ENCODE results near the gene BCAS1. TPM values are rescaled to one million over a fixed set of nuclear protein-coding genes. Genes with fewer than 3 reads are reported as not detected.
A peak's percentile ranks its signal among the peaks of the same experiment; 100 is the strongest.

The BCAS1 gene
- total RNA-seq, 1 experiment from 2014 or later = not detected

- DNase-seq (ENCODE audit: extremely low read depth, low read depth) = no peak
Observed at GRCh38 chr20:53947501-53948195, 122.7 kb downstream of the BCAS1 start.

GRCh38 chr20:53946106-53946505 lies 124.3 kb downstream of the BCAS1 start:
- no peak for DNase-seq (ENCODE audit: extremely low read depth, low read depth)

- no peak for DNase-seq (ENCODE audit: extremely low read depth, low read depth)
Observed at GRCh38 chr20:53945478-53945877, 124.9 kb downstream of the BCAS1 start.

GRCh38 chr20:53944796-53945195 lies 125.6 kb downstream of the BCAS1 start:
- DNase-seq (ENCODE audit: extremely low read depth, low read depth) = no peak

- peak; percentile 12 for DNase-seq (ENCODE audit: extremely low read depth, low read depth)
Observed at GRCh38 chr20:53943522-53944291, 126.7 kb downstream of the BCAS1 start.

GRCh38 chr20:53942973-53943372 lies 127.4 kb downstream of the BCAS1 start:
- no peak for DNase-seq (ENCODE audit: extremely low read depth, low read depth)

GRCh38 chr20:53942472-53942816 lies 128.0 kb downstream of the BCAS1 start:
- DNase-seq (ENCODE audit: extremely low read depth, low read depth) = no peak

GRCh38 chr20:53941680-53942471 lies 128.5 kb downstream of the BCAS1 start:
- DNase-seq (ENCODE audit: extremely low read depth, low read depth) = no peak

- DNase-seq (ENCODE audit: extremely low read depth, low read depth) = no peak
Observed at GRCh38 chr20:53940907-53941545, 129.4 kb downstream of the BCAS1 start.

- no peak for DNase-seq (ENCODE audit: extremely low read depth, low read depth)
Observed at GRCh38 chr20:53940360-53940702, 130.1 kb downstream of the BCAS1 start.

- DNase-seq (ENCODE audit: extremely low read depth, low read depth) = peak; percentile 91
Observed at GRCh38 chr20:53939572-53940359, 130.6 kb downstream of the BCAS1 start.

GRCh38 chr20:53939190-53939571 lies 131.2 kb downstream of the BCAS1 start:
- no peak for DNase-seq (ENCODE audit: extremely low read depth, low read depth)

GRCh38 chr20:53938739-53939138 lies 131.7 kb downstream of the BCAS1 start:
- DNase-seq (ENCODE audit: extremely low read depth, low read depth) = no peak

- DNase-seq (ENCODE audit: extremely low read depth, low read depth) = no peak
Observed at GRCh38 chr20:53937929-53938367, 132.4 kb downstream of the BCAS1 start.

GRCh38 chr20:53937339-53937741 lies 133.1 kb downstream of the BCAS1 start:
- DNase-seq (ENCODE audit: extremely low read depth, low read depth) = no peak

- no peak for DNase-seq (ENCODE audit: extremely low read depth, low read depth)
Observed at GRCh38 chr20:53935344-53936084, 134.9 kb downstream of the BCAS1 start.

- no peak for DNase-seq (ENCODE audit: extremely low read depth, low read depth)
Observed at GRCh38 chr20:53934421-53935343, 135.7 kb downstream of the BCAS1 start.

GRCh38 chr20:53933232-53933846 lies 137.1 kb downstream of the BCAS1 start:
- no peak for DNase-seq (ENCODE audit: extremely low read depth, low read depth)
